GM12873 (cell line): ENCODE measurements around the gene TMEM140.
A peak's percentile ranks its signal among the peaks of the same experiment; 100 is the strongest.

Experiments used
- TF ChIP-seq, protein P1 (sequence below): IDR thresholded peaks from 2 replicates; pipeline ENCODE4 v1.5.1; 2012; ENCODE audit warnings: low read depth, mild to moderate bottlenecking, moderate library complexity, low read length, control low read depth; ENCODE audit not compliant: insufficient read depth; ENCODE audit errors: missing control alignments

The TMEM140 gene

DNA sequence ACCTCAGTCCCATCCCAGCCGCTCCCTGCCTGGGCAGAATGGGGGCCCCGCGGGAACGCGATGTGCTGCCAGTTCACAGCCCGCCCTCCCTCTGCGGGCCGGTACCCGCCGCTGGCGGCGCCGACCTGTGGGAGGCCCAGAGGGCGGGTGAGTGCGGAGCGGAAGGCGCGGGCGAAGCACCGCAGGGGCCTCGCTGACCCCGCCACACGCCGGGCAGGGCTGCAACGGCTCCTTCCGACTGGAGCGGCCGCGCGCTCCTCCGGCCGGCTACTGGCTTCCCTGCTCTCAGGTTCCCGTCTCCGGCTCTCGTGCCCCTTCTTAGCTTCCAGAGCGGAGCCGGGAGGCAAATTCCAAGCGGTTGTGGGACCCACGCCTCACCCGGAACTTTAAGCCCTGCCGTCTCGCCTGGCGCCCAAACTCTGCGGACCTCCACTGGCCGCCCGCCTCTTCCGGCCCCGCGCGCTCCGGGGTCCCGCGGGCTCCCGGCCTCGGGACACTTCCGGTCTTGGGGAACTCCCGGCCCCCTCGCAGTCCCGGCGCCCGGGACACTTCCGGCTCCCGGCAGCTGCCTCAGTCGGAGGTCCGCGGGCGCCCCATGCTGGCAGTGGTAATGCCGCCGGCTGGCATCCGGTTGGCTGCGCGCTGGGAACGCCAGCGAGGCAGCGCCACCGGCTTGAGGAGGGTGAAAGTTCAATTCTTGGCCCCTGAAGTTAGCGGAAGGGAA, 22.6 kb downstream of the TMEM140 start, which contains the start of gene CYREN:
Gene CYREN, minus strand, starts transcription at position 434 of the 724 bp plus-strand sequence. CDS start 1,785 bp downstream, outside the sequence.
- TF ChIP-seq, protein P1, sequence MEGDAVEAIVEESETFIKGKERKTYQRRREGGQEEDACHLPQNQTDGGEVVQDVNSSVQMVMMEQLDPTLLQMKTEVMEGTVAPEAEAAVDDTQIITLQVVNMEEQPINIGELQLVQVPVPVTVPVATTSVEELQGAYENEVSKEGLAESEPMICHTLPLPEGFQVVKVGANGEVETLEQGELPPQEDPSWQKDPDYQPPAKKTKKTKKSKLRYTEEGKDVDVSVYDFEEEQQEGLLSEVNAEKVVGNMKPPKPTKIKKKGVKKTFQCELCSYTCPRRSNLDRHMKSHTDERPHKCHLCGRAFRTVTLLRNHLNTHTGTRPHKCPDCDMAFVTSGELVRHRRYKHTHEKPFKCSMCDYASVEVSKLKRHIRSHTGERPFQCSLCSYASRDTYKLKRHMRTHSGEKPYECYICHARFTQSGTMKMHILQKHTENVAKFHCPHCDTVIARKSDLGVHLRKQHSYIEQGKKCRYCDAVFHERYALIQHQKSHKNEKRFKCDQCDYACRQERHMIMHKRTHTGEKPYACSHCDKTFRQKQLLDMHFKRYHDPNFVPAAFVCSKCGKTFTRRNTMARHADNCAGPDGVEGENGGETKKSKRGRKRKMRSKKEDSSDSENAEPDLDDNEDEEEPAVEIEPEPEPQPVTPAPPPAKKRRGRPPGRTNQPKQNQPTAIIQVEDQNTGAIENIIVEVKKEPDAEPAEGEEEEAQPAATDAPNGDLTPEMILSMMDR: peak; percentile 67

DNA sequence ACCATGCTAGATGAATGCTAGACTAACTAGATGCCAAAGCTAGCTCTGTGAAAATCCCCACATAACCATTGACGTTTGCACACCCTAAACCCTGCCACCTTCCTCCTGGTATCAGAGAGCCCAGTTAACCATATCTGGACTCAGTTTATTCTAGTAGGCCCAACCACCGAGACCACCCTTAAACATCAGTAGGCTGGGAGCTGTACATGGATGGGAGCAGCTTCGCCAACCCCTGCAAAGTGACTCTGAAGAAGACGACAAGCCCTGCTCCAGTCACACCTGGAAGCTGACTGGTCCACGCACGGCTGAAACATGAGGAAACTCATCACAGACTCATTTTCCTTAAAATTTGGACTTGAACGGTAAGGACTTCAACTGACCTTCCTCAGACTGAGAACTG, 27.1 kb downstream of the TMEM140 start:
- TF ChIP-seq, protein P1: no peak

DNA sequence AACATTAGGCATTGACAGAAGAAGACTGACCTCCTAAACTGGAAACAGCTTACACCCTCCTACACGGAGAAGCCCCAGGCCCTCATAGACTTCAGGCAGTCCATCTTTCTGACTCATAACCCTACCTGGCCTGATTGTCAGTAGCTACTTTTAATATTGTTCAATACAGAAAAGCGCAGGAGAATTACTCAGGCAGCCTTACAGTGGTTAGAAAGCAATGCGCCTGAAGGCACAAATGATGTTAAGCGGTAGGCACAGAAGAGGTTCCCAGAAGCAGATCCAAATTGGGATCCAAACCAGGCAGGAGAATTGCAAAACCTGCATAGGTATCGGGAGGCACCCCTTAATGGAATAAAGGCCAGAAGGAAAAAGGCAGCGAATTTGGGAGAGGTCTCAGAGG, 28.1 kb downstream of the TMEM140 start:
- TF ChIP-seq, protein P1: no peak

DNA sequence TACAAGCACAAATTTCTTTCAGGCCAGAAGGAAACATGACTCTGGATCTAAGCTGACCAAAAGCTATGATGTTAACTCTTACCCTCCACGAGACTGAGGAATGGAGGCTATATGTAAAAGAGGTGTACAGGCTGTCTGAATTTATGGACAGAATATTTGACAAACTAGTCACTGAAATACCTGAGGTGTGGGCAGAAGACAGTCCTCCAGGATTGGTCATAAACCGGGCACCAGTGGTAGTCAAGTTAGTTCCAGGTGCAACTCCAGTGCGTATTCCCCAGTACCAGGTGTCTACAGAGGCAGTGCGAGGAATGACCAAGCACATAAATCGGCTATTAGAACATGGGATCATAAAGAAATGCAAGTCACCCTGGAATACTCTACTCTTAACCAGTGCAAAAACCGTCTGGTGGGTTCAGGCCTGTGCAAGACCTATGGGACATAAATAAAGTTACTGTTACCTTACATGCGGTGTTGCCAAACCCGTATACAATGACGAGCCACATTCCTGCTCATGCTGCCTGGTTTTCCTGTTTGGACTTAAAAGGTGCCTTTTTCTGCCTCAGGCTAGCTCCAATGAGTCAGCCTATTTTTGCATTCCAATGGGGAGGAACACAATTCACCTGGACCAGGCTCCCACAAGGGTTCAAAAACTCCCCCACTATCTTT, 29.3 kb downstream of the TMEM140 start:
- TF ChIP-seq, protein P1: no peak

DNA sequence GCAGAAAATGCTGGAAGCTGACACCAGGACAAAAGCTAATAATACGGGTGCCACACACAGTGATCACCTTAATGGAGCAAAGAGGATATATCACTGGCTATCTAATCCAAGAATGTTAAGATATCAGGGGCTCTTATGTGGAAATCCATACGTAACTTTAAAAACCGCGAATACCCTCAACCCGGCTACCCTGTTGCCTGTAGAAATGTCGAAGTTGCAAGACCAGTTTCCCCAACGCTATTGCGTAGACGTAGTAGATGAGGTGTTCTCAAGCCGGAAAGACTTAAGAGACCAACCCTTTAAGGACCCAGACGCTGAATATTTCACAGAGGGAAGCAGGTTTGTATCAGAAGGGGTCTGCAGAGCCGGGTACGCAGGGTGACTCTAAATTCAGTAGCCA, 30.5 kb downstream of the TMEM140 start:
- TF ChIP-seq, protein P1: no peak

DNA sequence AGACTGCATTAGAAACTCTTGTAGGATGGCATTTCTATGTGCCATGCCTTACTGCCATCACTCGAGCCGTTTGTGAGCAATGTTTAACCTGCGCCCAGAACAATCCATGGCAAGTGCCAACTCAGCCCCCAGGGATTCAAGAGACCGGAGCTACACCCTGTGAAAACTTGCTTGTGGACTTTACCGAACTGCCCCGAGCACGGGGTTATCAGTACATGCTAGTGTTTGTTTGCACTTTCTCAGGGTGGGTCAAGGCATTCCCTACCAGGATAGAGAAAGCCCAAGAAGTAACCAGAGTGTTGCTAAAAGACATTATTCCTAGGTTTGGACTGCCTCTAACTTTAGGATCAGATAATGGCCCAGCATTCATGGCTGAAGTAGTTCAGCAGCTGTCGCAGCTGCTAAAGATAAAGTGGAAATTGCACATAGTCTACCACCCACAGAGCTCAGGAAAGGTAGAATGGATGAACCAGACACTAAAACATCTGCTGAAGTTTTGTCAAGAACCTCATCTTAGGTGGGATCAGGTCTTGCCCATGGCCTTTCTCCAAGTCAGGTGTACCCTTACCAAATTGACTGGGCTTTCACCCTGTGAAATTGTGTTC, 31.6 kb downstream of the TMEM140 start:
- TF ChIP-seq, protein P1: no peak

DNA sequence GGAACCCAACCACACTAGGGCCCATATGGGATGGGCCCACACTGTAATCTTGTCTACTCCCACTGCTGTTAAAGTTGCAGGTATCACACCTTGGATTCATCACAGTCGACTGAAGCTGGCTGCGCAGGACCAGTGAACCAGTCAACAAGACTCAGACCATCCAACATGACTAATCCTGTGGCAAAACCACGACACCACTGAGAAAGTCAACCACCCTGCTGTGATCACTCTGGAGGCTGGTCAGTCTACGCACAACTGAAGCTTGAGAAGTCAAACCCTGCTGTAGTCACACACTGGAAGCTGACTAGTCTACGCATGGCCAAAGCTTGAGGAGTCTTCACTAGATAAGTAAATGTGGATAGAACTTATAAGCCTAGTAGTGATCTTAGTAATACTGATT, 32.2 kb downstream of the TMEM140 start:
- TF ChIP-seq, protein P1: no peak
